BE2C (cell line): Measurements from ENCODE around the gene ULBP2.

ENCODE experiments used
- DNase-seq: peaks from one replicate; pipeline ENCODE4 v3.0.0-alpha.2; 2020
- H3K27me3 ChIP-seq: fragments of 250-450 bp; sonication (Bioruptor Pico); 2 replicates; pipeline ENCODE4 v1.5.1; 2020; ENCODE audit warnings: mild to moderate bottlenecking
- H3K36me3 ChIP-seq: fragments of 250-450 bp; sonication (Bioruptor Pico); 2 replicates; pipeline ENCODE4 v1.5.1; 2020; ENCODE audit warnings: mild to moderate bottlenecking
- H3K4me1 ChIP-seq: fragments of 250-450 bp; sonication (Bioruptor Pico); 2 replicates; pipeline ENCODE4 v1.5.1; 2020
- H3K4me3 ChIP-seq: 2 replicates; pipeline ENCODE4 v1.5.1; 2011; ENCODE audit warnings: low read depth, low read length
- H3K9me3 ChIP-seq: fragments of 250-450 bp; sonication (Bioruptor Pico); 2 replicates; pipeline ENCODE4 v1.5.1; 2020
- CTCF ChIP-seq: IDR thresholded peaks from 2 replicates; pipeline ENCODE4 v1.5.1; 2012; ENCODE audit warnings: mild to moderate bottlenecking, low read depth, low read length

The ULBP2 gene

GRCh38 chr6:149901444-149902140 lies 40.2 kb upstream of the ULBP2 start:
- Histone ChIP-seq H3K9me3 (no peaks in the 10 kb centered on the region), H3K4me3 (no peak overlapping the region), H3K27me3 (no peaks in the 10 kb centered on the region), H3K36me3 (no peaks in the 10 kb centered on the region), H3K4me1 (peaks cover 6% of the 10 kb centered on the region)
- DNase-seq = no peak
- no peak for TF ChIP-seq CTCF

GRCh38 chr6:149903938-149904611 lies 37.7 kb upstream of the ULBP2 start:
- TF ChIP-seq CTCF = no peak
- DNase-seq = no peak
- H3K4me1 ChIP-seq = peaks cover 6% of the 10 kb centered on the region
- no peaks in the 10 kb centered on the region for H3K9me3 ChIP-seq
- no peaks in the 10 kb centered on the region for H3K36me3 ChIP-seq
- H3K4me3 ChIP-seq = no peak overlapping the region
- H3K27me3 ChIP-seq = no peaks in the 10 kb centered on the region

- no peaks in the 10 kb centered on the region for H3K9me3 ChIP-seq
- no peak for TF ChIP-seq CTCF
- no peak for DNase-seq
Measured at GRCh38 chr6:149904661-149905370, 37.0 kb upstream of the ULBP2 start.

GRCh38 chr6:149905371-149905910 lies 36.4 kb upstream of the ULBP2 start:
- H3K9me3 ChIP-seq = no peaks in the 10 kb centered on the region
- no peak for DNase-seq
- no peak for TF ChIP-seq CTCF
- H3K4me1 ChIP-seq = peaks cover 6% of the 10 kb centered on the region
- H3K4me3 ChIP-seq = no peak overlapping the region
- H3K36me3 ChIP-seq = no peaks in the 10 kb centered on the region
- H3K27me3 ChIP-seq = no peaks in the 10 kb centered on the region

More at GRCh38 chr6:149904661-149905370, 37.0 kb upstream of the ULBP2 start:
- H3K36me3 ChIP-seq = no peaks in the 10 kb centered on the region
- H3K4me3 ChIP-seq = no peak overlapping the region
- H3K27me3 ChIP-seq = no peaks in the 10 kb centered on the region
- peaks cover 6% of the 10 kb centered on the region for H3K4me1 ChIP-seq

DNA sequence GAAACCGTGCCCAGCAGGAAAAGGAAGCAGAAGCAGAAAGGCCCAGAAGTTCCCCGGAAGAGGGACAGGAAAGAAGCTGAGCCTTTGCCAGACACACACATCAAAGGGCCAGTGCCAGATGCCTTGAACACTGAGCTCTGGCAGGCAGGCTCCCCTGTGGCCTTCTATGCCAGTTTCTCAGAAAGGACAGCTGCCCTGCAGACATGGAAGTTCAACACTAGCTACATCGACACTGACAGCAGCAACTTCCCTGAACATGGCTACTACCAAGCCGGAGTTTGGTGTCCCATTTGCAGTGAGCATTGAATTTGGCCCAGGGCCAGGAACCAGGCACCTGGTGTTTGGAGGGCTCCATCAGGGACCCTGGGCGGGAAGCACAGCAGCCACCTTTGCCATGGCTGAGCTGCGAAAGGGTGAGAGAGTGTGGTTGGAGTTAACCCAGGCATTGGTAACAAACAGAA lies 35.9 kb upstream of the ULBP2 start:
- Histone ChIP-seq H3K4me3 (no peak overlapping the region), H3K4me1 (peaks cover 6% of the 10 kb centered on the region), H3K36me3 (no peaks in the 10 kb centered on the region), H3K27me3 (no peaks in the 10 kb centered on the region), H3K9me3 (no peaks in the 10 kb centered on the region)
- no peak for TF ChIP-seq CTCF
- DNase-seq = peak; percentile 38
